T1000 (cell line): Measurements from ENCODE around the gene NAPSA.
A peak's percentile ranks its signal among the peaks of the same experiment; 100 is the strongest.

Source experiments
- DNase-seq: peaks from one replicate; lab custom pipeline; 2025; ENCODE audit warnings: mixed read lengths; lab: John Stamatoyannopoulos, UW

Gene NAPSA

DNA sequence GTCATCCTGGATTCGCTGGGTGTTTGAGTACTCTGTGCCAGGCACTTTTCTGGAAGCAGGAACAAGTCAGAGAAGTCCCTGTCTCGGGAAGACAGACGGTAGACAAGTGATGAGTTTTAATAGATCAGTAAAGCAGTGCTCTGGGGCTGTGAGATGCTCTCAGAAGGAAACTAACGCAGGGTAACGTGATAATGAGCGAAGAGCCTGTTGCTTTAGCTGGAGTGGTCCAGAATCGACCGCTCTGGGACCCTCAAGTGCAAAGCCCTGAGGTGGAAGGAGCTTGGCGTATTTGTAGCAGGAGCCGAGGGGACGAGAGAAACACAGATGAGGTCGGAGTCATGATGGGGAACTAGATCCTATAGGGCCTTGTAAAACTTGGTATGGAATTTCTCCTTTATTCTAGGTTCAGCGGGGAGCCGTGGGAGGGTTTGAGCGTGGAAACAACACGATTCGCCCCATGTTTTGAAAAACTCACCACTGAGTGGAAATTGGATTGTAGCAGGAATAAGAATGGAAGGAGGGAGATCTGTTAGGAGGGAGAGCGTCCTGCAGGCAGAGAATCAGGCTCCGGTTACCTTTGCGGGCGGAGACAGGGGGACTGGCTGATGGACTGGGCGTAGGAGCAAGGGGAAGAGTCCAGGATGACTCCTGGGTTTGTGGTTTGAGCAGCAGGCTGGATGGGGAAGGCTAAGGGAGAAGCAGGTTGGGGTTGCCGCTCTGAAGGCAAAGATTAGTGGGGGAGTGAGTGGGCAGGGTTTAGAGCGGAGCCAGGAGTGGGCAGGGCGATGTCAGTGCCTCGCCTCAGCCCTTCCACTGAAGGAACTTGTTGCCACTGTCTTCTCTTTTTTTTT is 19.5 kb upstream of the NAPSA start:
- DNase-seq: no peak

DNA sequence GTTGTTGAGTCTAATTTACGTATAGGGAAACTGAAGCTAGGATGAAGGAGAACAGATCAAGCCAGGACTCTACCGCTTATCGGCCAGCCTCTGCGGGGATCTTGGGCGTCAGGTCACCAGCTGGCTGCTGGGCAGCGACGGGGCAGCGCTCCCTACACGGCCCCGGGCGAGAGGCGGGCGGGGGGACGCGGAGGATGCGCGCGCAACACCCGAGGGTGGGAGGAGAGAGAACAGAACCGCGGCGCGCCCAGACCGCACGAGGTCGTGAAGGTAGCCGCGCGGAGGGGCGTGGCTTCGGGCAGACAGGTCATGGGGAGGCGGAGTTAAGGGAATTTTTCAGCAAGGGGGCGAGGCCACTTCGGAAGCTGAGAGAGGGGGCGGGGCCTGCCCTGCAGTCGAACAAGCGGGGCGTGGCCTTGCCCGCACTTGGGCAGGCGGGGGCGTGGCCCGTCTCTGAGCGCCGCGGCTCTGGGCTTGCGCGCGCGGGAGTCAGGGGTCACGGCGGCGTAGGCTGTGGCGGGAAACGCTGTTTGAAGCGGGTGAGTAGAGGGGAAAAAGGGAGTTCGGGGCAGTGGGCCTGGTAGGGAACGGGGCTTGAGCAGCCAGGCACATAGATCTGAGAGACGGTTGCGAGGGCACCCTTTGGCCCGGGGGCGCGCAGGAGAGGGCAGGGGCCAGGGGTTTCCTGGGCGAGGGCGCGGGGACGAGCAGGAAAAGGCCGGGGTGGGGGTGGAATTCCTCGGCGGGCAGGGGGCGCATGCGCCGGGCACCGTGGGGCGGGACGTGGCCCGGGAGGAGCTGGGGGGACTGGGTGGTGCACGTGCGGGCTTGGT is 18.6 kb upstream of the NAPSA start, which contains the start of gene POLD1:
POLD1 (plus strand) TSS at position 496 of the 833 bp plus-strand sequence. CDS start 14,505 bp downstream, outside the sequence.
- DNase-seq: peak; percentile 97

DNA sequence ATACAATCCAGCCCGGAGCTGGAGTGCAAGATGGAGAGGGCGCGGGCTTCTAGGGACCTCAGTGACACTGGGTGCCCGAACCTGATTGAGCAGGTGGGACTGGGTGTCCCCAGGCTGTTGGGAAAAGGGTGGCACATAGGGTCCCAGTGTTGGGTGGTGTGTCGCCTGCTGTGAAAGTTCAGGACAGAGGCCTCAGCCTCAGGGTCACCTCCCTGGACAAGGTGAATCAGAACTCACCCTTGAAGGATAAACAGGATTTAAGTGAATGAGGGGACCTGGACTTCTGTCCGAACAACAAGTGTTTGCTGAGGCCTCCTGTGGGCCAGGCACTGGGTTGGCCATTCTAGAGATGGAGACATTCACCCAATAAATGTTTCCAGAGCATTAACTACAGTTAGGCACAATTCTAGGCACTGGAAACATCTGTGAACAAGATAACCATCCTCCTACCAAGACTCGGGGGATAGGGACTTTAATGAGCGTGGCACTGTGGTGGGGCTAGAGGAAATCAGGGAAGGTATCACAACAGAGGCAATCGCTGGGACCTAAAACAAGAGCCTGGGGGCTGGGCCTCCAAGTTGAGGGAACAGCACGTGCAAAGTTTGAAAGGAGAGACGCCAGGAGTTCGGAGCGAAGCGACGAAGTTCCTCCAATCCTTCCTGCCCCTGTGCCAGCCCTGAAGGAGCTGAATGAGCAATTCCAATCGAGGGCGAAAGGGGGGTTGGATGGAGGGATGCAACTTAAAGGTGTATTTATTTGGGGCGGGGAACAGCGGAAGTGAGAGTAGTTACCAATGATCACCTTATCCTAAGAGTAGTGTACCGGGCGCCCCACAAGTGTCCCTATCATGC is 17.8 kb upstream of the NAPSA start:
- no peak for DNase-seq

DNA sequence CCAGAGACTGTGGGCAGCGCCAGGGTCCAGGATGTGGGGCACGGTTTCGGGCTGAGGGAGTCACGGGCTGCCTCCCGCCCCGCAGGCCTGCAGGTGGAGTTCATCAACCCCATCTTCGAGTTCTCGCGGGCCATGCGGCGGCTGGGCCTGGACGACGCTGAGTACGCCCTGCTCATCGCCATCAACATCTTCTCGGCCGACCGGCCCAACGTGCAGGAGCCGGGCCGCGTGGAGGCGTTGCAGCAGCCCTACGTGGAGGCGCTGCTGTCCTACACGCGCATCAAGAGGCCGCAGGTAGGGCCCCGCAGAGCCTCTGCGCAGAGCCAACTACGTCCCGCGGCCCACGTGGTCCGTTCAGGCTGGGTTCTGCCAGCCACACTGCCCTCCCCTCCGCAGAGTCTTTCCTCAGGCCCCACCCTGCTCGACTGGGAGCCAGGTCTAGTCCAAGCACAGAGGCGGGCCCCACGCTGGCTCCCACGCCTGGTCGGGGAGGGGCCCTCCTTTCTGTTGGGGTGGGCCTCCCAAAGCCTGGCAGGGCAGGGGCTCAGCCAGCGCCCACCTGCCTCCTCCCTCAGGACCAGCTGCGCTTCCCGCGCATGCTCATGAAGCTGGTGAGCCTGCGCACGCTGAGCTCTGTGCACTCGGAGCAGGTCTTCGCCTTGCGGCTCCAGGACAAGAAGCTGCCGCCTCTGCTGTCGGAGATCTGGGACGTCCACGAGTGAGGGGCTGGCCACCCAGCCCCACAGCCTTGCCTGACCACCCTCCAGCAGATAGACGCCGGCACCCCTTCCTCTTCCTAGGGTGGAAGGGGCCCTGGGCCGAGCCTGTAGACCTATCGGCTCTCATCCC is 16.7 kb upstream of the NAPSA start:
- DNase-seq: no peak

DNA sequence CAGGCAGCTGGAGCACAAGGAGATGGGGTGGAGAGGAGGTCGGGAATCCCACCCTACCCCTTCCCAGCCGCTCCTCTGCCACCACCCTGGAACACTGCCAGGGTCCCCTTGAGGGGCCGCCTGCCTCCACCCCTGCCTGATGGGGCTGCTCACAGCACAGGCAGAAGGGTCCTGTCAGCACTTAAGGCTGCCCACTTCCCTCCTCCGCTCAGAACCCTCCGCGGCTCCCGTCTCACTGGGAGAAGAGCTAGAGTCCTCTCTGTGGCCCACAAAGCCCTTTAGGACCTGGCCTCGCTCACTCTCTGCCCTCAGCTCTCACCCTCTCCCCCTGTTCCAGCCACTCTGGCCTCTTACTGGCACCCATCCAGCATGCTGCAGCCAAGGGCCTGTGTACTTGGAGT is 15.3 kb upstream of the NAPSA start:
- no peak for DNase-seq

DNA sequence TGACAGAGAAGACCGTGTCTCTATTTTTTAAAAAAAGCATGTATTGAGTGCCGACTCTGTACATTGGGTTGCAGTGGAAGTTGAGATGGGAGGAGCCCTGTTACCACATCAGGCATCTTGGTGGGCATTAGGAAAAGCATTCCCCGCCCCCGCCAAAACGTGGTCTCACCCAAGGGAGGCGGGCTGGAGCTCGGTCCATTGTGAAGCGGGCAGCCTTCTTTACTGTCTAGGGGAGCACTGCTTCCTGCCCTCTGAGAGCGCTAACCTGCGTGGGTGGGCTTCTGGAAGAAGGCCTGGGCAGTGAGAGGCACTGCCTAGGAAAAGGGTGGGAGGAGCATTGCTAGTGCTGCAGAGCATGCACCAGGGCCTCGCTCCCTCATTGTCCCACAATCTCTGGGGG is 14.7 kb upstream of the NAPSA start:
- DNase-seq: no peak

DNA sequence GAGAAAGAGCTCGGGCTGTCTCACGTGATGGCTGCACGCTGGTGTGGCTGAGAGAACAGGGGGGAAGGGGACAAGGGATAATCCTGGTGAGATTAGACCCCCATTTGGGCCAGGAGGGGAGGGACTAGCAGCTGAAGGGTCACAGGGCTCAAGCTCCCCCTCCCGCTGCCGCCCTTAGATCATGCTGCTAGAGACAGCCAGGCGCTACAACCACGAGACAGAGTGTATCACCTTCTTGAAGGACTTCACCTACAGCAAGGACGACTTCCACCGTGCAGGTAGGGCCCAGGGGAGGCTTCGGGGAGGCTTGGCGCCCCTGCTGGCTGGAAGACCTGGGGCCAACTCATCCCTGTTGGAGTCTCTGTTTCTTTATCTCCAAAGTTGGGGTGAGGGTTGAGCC is 14.2 kb upstream of the NAPSA start:
- DNase-seq: no peak

DNA sequence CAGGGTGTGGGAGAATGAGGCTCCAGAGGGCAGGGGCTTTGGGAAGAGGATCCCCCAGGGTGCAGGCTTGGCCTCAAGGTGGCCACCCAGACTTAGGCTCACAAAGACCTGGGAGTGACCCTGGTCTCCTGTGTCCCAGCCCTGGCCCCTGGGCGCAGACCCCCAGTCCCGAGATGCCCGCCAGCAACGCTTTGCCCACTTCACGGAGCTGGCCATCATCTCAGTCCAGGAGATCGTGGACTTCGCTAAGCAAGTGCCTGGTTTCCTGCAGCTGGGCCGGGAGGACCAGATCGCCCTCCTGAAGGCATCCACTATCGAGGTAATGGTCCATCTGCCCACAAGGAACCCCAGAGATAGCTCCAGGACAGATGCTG is 13.4 kb upstream of the NAPSA start:
- no peak for DNase-seq

DNA sequence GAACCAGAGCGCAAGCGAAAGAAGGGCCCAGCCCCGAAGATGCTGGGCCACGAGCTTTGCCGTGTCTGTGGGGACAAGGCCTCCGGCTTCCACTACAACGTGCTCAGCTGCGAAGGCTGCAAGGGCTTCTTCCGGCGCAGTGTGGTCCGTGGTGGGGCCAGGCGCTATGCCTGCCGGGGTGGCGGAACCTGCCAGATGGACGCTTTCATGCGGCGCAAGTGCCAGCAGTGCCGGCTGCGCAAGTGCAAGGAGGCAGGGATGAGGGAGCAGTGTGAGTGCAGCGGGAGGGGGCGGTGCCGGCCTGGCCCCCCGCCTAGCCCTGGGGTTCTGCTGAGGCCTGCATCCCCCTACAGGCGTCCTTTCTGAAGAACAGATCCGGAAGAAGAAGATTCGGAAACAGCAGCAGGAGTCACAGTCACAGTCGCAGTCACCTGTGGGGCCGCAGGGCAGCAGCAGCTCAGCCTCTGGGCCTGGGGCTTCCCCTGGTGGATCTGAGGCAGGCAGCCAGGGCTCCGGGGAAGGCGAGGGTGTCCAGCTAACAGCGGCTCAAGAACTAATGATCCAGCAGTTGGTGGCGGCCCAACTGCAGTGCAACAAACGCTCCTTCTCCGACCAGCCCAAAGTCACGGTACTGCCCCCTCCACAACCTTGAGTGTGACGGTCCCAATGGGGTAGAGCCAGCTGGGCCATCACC is 12.9 kb upstream of the NAPSA start:
- no peak for DNase-seq

DNA sequence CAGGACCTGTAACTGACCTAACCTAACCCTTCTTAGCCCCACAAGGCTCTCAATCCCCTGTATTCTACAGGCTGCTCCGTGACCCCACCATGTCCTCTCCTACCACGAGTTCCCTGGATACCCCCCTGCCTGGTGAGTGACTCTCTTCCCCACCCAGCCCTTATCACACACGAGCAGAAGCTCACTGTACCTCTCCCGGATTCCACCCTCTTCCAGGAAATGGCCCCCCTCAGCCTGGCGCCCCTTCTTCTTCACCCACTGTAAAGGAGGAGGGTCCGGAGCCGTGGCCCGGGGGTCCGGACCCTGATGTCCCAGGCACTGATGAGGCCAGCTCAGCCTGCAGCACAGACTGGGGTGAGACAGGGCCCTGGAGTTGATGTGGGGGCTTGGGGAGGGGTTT is 12.1 kb upstream of the NAPSA start:
- DNase-seq: no peak

DNA sequence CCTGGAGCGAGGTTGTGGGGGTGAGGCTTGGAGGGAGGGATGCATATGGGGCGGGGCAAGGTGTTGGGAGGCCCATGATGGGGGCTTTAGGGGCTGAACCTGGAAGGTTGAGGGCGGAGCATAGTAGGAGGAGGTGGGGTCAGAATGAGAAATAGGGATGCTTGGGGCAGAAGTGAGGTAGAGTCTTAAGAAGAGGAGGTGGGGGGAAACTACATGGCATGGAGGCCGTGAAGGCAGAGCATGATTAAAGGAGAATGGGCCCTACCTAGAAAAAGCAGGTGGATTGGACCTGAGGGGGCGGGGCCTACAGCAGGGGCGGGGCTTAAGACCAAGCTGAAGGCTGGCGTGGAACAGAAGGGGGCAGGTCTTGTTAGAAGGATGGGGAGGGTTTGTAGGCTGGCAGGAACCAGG is 11.6 kb upstream of the NAPSA start:
- no peak for DNase-seq

DNA sequence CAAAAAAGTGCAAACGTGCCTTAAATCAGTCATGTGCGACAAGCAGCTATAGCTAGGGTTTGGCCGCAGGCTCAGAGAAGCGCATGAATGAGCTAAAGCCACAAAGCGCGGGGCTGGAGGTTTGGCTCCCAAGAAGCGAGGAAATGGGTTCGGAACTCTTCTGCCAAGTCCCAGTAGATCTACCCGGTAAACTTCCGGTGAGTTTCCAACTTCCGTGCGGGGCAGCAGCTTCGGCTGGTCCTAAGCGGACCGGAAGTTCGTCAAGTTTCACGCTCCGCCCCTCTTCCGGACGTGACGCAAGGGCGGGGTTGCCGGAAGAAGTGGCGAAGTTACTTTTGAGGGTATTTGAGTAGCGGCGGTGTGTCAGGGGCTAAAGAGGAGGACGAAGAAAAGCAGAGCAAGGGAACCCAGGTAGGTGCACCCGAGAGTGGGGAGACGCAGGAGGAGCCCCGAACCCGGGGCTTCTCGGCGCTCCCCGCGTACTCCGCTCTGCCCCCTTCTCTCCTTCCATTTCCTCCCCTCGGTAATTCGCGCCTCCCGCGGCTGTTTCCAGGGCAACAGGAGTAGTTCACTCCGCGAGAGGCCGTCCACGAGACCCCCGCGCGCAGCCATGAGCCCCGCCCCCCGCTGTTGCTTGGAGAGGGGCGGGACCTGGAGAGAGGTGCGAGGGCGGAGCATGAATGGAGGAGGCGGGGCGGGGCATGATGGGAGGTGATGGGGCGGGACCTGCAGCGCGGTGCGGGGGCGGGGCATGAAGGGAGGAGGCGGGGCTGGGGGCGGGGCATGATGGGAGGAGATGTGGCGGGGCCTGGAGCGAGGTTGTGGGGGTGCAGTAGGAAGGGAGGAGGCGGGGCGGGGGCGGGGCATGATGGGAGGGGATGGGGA is 11.0 kb upstream of the NAPSA start, which contains the start of gene NR1H2:
NR1H2 (plus strand) TSS at position 292 of the 885 bp plus-strand sequence. CDS start 1,149 bp downstream, outside the sequence.
- DNase-seq: peak; percentile 84

DNA sequence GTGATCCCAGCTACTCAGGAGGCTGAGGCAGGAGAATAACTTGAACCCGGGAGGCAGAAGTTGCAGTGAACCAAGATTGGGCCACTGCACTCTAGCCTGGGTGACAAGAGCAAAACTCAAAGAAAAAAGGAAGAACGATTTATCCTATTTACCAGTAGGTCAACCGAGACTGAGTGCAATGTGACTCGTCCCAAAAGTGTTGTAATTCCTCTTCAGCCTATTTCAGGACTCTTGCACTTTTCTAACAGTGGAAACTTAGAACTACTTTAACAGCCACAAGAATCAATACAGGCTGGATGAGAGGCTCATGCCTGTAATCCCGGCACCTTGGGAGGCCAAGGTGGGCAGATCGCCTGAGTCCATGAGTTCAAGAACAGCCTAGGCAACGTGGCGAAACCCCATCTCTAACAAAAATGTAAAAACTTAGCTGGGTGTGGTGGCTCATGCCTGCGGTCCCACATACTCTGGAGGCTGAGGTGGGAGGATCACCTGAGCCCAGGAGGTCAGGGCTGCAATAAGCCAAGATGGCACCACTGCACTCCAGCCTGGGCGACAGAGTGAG is 6.6 kb upstream of the NAPSA start:
- no peak for DNase-seq

DNA sequence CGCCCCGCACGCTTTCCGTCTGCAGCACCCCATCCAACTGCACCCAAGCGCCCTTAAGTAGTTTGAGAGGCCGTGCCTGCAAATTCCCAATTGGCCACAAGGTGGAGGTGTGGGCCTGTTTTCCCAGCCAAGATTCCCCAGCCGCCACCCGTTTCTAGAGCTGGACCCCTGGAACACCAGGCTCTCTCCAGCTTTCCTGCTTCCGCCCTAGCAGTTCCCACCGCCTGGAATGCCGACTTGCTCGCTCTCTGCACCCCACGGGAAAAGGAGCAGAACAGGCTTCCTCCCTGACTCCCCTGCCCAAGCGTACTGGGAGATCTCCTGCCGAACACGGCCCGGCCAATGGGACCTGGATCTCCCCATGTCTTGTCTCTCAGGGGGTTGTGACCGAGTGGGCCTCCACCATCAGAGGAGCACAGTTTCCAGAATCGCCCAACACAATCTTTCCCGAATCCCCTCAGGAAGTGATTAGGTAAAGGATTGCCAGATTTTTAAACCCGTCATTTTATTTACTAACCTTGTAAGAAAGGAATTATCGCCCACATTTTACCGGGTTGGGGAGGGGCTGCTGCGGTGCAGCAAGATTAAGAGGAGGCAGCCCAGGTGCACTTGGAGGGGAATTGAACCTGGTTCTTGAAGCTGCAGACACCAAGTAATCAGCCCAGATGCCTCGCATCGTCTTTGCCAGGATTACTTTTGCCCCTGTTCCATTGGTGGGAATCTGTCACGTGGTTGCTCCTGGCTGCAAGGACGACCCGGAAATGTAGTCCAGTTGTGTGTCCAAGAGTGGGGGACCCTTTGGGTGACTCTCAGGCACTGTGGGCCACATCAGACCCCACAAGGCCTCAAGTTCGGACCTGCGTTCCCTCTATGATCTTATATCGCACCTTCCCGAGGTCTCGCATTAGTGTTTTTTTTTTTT is 3.5 kb upstream of the NAPSA start:
- peak; percentile 70 for DNase-seq

DNA sequence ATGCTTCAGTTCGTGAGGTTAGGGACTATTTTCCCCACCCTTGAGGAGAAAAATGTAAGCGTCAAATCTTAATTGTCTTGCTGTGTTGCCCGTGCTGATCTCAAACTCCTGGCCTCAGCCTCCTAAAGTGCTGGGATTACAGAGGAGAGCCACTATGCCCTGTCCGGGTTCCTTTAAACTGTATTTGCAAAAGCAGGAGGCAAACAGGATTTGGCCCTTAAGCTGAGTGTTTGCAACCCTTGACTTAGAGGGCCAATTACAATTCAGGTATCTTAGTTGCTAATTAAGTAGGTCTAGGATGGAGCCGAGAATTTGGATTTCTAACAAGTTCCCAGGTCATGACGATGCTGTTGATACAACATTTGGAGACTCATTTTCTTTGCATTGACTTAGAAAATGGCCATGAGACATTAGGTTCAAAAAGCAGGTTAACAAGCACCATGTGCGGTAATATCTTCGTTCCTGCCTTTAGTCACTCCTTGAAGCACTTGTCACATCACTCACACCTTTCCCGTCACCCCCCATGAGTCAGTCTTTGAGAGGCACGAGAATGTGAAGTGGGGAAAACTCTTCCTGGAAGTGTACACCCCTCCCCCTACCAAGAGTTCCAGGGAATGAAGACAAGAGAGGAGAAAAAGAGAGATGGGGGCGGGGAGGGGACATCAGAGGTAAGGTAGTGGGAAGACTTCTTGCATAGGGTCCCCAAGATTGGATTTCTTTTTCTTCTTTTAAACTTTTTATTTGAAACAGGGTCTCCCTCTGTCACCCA is 2.6 kb downstream of the NAPSA start:
- no peak for DNase-seq

DNA sequence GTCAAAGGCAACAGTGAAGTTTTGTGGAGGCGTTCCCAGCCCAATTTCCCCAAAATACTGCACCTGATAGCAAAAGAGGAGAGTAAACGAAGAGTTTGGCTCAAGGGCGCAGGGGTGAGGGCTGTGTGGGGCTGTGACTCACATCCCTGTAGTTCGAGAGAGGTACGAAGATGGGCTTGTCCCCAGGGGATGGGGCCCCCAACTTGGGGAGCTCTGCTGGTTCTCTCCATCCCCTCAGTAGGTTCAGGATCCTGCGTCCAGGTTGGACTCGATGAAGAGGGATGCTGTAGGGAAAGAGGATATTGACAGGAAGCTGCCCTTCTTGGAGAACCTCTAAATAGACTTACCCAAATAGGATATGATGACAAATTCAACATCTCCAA is 3.4 kb downstream of the NAPSA start:
- DNase-seq: no peak
